ENCODE measurements around the gene NXPH4. TPM values are rescaled to one million over a fixed set of nuclear protein-coding genes. Genes with fewer than 3 reads are reported as not detected.

The NXPH4 gene
- total RNA-seq, 4 donors from 2014 or later: not detected

DNA sequence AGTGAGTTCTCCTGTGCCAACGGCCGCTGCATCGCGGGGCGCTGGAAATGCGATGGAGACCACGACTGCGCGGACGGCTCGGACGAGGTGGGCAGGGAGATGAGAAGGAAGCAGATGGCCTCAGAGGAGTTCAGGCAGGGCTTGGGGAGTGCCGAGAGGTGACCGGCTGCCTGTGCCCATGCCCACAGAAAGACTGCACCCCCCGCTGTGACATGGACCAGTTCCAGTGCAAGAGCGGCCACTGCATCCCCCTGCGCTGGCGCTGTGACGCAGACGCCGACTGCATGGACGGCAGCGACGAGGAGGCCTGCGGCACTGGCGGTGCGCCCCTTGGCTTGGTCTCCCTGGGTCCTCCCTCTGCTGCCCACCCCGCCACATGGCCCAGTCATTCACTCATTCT, 13.4 kb upstream of the NXPH4 start:
- Histone ChIP-seq H3K27ac (replicated peaks in 1 of 4) (no peak overlapping the region), H3K27me3 (no peaks in the 10 kb centered on the region), H3K36me3 (peaks cover 78 to 100% (median 92%) of the 10 kb centered on the region in 4 donors), H3K4me1 (peaks cover 0 to 5% (median 1%) of the 10 kb centered on the region in 4 donors), H3K9me3 (no peaks in the 10 kb centered on the region), H3K4me3 (no peak overlapping the region)
- 95% methylated on average over 28 of the region's 28 CpGs for WGBS
- intact Hi-C loops (cut with DNase I): no loop called here
- TF ChIP-seq, protein P1, sequence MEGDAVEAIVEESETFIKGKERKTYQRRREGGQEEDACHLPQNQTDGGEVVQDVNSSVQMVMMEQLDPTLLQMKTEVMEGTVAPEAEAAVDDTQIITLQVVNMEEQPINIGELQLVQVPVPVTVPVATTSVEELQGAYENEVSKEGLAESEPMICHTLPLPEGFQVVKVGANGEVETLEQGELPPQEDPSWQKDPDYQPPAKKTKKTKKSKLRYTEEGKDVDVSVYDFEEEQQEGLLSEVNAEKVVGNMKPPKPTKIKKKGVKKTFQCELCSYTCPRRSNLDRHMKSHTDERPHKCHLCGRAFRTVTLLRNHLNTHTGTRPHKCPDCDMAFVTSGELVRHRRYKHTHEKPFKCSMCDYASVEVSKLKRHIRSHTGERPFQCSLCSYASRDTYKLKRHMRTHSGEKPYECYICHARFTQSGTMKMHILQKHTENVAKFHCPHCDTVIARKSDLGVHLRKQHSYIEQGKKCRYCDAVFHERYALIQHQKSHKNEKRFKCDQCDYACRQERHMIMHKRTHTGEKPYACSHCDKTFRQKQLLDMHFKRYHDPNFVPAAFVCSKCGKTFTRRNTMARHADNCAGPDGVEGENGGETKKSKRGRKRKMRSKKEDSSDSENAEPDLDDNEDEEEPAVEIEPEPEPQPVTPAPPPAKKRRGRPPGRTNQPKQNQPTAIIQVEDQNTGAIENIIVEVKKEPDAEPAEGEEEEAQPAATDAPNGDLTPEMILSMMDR (IDR thresholded peaks at IDR 0.05): no peak
- TF ChIP-seq POLR2A (IDR thresholded peaks at IDR 0.05; ENCODE audit: low read depth) (no peak), EP300 (IDR thresholded peaks at IDR 0.05) (no peak), POLR2AphosphoS5 (IDR thresholded peaks at IDR 0.05) (no peak)
- no peak for DNase-seq (ENCODE audit: extremely low spot score)

DNA sequence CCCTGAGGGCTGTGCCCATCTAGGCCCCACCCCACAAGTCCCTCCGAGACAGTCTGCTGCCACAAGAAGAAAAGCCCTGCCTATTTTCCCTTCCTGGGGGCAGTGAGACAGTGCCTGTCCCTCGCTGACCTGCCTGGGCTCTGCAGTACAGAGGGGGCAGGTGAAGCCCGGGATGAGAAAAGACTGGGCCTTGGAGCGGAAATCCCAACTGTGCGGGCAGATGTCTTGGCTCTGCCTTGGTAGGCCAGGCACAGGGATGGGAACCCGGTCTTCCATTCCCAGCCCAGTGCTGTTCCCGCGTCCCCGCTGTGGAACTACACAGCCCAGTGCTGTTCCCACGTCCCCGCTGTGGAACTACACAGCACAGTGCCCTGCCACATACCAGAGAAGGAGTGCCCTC, 12.8 kb upstream of the NXPH4 start:
- no peak overlapping the region for H3K4me3 ChIP-seq
- intact Hi-C loops (cut with DNase I): no loop called here
- H3K4me1 ChIP-seq: peaks cover 0 to 11% (median 4%) of the 10 kb centered on the region in 4 donors
- H3K9me3 ChIP-seq: no peaks in the 10 kb centered on the region
- 85% methylated on average over 5 of the region's 11 CpGs for WGBS
- H3K27ac ChIP-seq (replicated peaks in 1 of 4): no peak overlapping the region
- H3K36me3 ChIP-seq: peaks cover 72 to 100% (median 89%) of the 10 kb centered on the region in 4 donors
- DNase-seq (ENCODE audit: extremely low spot score): no peak
- TF ChIP-seq POLR2AphosphoS5 (IDR thresholded peaks at IDR 0.05) (no peak), POLR2A (IDR thresholded peaks at IDR 0.05; ENCODE audit: low read depth) (no peak), EP300 (IDR thresholded peaks at IDR 0.05) (no peak)
- TF ChIP-seq, protein P1 (IDR thresholded peaks at IDR 0.05): no peak
- no peaks in the 10 kb centered on the region for H3K27me3 ChIP-seq

DNA sequence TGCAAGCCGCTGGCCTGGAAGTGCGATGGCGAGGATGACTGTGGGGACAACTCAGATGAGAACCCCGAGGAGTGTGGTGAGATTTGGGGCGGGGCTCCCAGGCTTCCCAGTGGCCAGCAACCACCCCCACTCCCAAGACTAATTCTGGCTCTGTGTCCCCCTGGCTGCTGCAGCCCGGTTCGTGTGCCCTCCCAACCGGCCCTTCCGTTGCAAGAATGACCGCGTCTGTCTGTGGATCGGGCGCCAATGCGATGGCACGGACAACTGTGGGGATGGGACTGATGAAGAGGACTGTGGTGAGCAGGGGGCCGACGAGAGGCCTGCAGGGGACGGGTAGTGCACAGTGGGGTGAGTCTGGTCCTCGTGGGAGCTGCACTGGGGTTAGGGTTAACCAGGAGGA, 12.1 kb upstream of the NXPH4 start:
- no peak for TF ChIP-seq EP300 (IDR thresholded peaks at IDR 0.05)
- no peak for TF ChIP-seq POLR2AphosphoS5 (IDR thresholded peaks at IDR 0.05)
- TF ChIP-seq POLR2A (IDR thresholded peaks at IDR 0.05; ENCODE audit: low read depth): no peak
- TF ChIP-seq, protein P1 (IDR thresholded peaks at IDR 0.05): no peak
- Histone ChIP-seq H3K36me3 (peaks cover 69 to 100% (median 89%) of the 10 kb centered on the region in 4 donors), H3K27me3 (no peaks in the 10 kb centered on the region), H3K27ac (replicated peaks in 1 of 4) (no peak overlapping the region), H3K4me3 (no peak overlapping the region), H3K4me1 (peaks cover 0 to 16% (median 4%) of the 10 kb centered on the region in 4 donors), H3K9me3 (no peaks in the 10 kb centered on the region)
- WGBS: 86% methylated on average over 19 of the region's 19 CpGs
- DNase-seq (ENCODE audit: extremely low spot score): no peak
- intact Hi-C loops (cut with DNase I): no loop called here

DNA sequence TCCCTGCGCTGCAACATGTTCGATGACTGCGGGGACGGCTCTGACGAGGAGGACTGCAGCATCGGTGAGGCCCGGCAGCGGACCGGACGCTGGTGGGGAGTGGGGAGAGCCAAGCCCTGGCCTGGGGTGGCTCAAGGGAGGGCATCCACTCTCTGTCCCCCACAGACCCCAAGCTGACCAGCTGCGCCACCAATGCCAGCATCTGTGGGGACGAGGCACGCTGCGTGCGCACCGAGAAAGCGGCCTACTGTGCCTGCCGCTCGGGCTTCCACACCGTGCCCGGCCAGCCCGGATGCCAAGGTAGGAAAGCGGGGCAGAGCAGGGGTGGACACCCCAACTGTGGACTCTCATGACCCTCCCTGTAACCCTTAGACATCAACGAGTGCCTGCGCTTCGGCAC, 11.4 kb upstream of the NXPH4 start:
- 82% methylated on average over 2 of the region's 26 CpGs for WGBS
- Histone ChIP-seq H3K27ac (replicated peaks in 1 of 4) (no peak overlapping the region), H3K27me3 (no peaks in the 10 kb centered on the region), H3K4me3 (no peak overlapping the region), H3K36me3 (peaks cover 67 to 100% (median 89%) of the 10 kb centered on the region in 4 donors), H3K4me1 (peaks cover 0 to 16% (median 4%) of the 10 kb centered on the region in 4 donors), H3K9me3 (no peaks in the 10 kb centered on the region)
- intact Hi-C loops (cut with DNase I): no loop called here
- TF ChIP-seq POLR2AphosphoS5 (IDR thresholded peaks at IDR 0.05) (no peak), EP300 (IDR thresholded peaks at IDR 0.05) (no peak), POLR2A (IDR thresholded peaks at IDR 0.05; ENCODE audit: low read depth) (no peak)
- TF ChIP-seq, protein P1 (IDR thresholded peaks at IDR 0.05): no peak
- no peak for DNase-seq (ENCODE audit: extremely low spot score)

DNA sequence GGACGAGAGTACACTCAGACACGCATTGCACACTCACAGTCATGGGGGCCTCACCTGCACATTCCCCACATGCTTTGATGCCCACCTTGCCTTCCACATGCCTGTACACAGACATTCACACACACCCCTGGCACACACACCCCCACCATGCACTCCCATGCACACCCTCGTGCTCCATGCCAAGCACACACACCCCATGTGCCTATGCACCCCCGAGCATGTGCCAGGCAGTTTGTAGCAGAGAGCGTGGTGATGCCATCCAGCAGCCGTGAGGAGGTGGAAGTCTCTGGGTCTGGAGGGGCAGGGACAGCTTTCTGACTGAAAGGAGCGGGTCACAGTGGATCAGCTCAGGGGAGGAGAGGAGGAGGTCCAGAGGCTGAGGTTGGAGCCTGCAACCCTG, 10.7 kb upstream of the NXPH4 start:
- Histone ChIP-seq H3K9me3 (no peaks in the 10 kb centered on the region), H3K4me3 (no peak overlapping the region), H3K4me1 (peaks cover 0 to 16% (median 4%) of the 10 kb centered on the region in 4 donors), H3K27ac (replicated peaks in 1 of 4) (no peak overlapping the region), H3K36me3 (peaks cover 60 to 100% (median 88%) of the 10 kb centered on the region in 4 donors), H3K27me3 (no peaks in the 10 kb centered on the region)
- TF ChIP-seq, protein P1 (IDR thresholded peaks at IDR 0.05): no peak
- no peak for TF ChIP-seq EP300 (IDR thresholded peaks at IDR 0.05)
- no peak for TF ChIP-seq POLR2A (IDR thresholded peaks at IDR 0.05; ENCODE audit: low read depth)
- no peak for TF ChIP-seq POLR2AphosphoS5 (IDR thresholded peaks at IDR 0.05)
- 80% methylated on average over 5 of the region's 7 CpGs for WGBS
- DNase-seq (ENCODE audit: extremely low spot score): no peak
- intact Hi-C loops (cut with DNase I): no loop called here

Data from esophagus muscularis mucosa (tissue), 4 donors.